T-helper 2 cell treated with Interferon-gamma antibody and Interleukin-4, amounts not matched to agents 5 μg/mL and 100 μg/mL, for 36 hours (primary cell): ENCODE data around the gene ATRNL1.
"Not testable (repeated sequence)": the region's sequence is repeated elsewhere in the genome, so short reads cannot be mapped to it uniquely, and the experiment has no call there.

Experiments
- DNase-seq: peaks from one replicate; pipeline ENCODE4 v3.0.0; 2021; ENCODE audit warnings: low spot score
- H3K27ac Mint-ChIP-seq: one replicate; pipeline ENCODE4 v1.8.0; 2021; ENCODE audit warnings: mild to moderate bottlenecking, mixed read lengths
- H3K27me3 Mint-ChIP-seq: one replicate; pipeline ENCODE4 v1.8.0; 2021; ENCODE audit warnings: low read depth, mixed read lengths
- H3K36me3 Mint-ChIP-seq: one replicate; pipeline ENCODE4 v1.8.0; 2021; ENCODE audit warnings: low read depth, mixed read lengths
- H3K4me1 Mint-ChIP-seq: one replicate; pipeline ENCODE4 v1.8.0; 2021; ENCODE audit warnings: low read depth, mixed read lengths
- H3K4me3 Mint-ChIP-seq: one replicate; pipeline ENCODE4 v1.8.0; 2022; ENCODE audit warnings: mild to moderate bottlenecking, moderate library complexity, mixed read lengths
- H3K9me3 Mint-ChIP-seq: one replicate; pipeline ENCODE4 v1.8.0; 2021; ENCODE audit warnings: mixed read lengths

Gene ATRNL1

DNA sequence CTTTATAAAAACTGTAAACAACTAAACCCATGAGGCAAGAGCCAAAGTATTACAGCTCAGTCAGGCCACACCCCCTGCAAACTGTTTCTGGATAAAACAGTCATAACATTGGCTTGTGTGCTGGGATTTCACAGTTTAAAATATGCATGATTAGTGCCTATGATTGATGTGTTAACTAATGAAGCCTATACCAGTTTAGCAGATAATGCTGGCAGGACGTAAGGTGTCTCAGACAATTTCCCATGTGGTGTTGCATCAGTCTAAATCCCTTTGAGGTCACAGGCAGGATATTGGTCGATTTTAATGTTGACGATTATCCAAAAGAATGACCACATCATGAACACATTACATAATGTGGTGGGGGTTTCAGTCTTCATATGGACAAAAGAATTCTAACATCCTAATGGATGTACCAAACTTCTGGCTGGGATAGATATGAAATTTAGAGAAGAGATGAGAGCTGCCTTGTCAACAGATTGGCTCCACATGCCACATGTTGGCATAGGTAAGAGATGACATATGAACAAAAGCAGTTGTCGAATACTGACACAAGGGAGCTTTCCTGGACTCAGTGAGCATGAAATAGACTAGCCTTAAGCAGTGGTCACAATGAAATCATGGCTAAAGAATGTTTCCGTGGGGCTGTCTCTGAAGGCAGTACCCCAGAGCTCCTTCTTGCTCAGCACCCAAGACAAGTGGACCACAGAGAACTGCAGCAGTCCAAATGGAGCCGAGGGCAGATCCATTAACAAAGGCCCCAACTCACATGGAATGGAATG lies 734.3 kb downstream of the ATRNL1 start:
- Mint-ChIP-seq H3K4me1 (no peaks in the 10 kb centered on the region), H3K27me3 (no peaks in the 10 kb centered on the region), H3K27ac (no peak overlapping the region), H3K36me3 (no peaks in the 10 kb centered on the region), H3K4me3 (no peak overlapping the region), H3K9me3 (peaks cover 10% of the 10 kb centered on the region)
- no peak for DNase-seq

DNA sequence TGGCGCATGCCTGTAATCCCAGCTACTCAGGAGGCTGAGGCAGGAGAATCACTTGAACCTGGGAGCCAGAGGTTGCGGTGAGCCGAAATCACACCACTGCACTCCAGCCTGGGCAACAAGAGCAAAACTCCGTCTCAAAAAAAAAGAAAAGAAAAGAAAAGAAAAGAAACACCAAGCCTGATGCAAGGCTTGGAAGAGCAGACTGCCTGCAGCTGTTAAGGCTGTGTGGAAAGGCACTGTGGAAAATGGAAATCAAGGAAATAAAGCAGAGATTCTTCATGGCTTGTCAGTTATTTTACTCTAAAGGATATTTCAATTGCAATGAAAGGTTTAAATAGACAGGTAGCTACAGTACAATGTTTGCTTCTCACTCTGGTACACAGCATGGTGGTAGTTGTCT lies 735.0 kb downstream of the ATRNL1 start:
- not testable (repeated sequence) for DNase-seq, H3K9me3 Mint-ChIP-seq, H3K36me3 Mint-ChIP-seq, H3K4me1 Mint-ChIP-seq, H3K27me3 Mint-ChIP-seq, H3K27ac Mint-ChIP-seq, H3K4me3 Mint-ChIP-seq

DNA sequence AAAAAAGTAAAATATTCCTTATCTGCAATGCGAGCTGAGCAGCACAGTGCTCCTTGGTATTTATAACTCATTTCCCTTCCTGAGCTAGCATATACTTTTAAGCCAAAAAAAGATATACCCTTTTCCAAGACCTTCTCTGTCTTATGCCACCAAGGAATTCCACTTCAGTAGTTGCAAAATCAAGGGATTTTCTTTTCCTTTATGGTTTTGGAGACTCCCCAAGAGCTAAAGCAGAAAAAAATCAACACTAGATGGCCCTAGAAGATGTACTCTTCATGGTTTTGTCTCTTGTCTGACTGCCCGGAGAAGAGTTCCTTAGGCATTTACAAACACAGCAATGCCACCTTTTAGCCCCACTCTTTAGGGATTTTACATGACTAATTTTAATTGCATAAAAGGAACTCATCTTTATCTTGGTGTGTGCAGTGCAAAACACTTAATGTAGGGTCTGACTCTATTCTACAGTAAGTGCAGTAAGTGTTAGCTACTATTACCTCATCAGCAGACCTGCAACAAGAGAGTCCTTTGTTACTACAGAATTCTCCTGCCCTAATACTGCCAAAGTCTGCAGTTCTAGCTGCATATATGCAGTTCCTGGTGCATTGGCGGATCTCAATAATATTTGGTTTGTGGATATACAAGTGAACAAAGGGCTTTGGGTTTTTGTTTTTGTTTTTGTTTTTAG lies 736.5 kb downstream of the ATRNL1 start:
- Mint-ChIP-seq H3K27ac (no peak overlapping the region), H3K4me3 (no peak overlapping the region), H3K36me3 (no peaks in the 10 kb centered on the region), H3K9me3 (peaks cover 9% of the 10 kb centered on the region), H3K27me3 (no peaks in the 10 kb centered on the region), H3K4me1 (no peaks in the 10 kb centered on the region)
- no peak for DNase-seq

DNA sequence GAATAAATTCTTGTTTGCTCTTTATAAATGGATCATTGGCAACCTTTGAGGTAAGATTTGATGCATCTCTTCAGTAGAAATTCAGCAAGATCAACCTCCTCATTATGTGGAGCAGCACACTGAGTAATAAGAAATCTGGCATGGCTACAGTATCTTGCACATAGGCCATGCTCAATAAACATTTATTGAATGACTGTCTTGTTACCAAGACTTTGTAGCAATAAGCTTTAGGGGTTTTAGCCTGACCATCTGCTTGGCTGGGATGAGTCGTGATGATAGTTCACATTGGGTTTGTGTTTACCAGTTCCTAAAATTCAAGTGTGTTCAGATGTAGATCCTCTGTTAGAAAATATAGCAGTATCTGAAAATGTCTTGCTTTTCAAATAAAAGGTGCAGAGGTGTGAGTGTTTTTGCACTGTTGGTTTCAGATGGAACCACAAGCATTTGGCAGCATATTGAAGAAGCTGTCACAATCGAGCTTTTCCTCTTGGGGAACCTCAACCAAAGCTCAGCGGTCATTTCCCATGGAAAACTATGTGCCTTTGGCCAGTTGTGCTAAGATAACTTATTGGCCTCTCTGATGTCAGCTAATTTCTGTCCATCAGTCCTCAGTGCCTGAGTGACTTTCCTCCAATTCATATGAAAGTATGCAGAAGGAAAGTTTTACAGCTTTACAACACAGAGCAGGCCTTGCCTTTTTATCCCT lies 737.3 kb downstream of the ATRNL1 start:
- Mint-ChIP-seq H3K4me1 (no peaks in the 10 kb centered on the region), H3K27ac (no peak overlapping the region), H3K27me3 (no peaks in the 10 kb centered on the region), H3K4me3 (no peak overlapping the region), H3K9me3 (peaks cover 7% of the 10 kb centered on the region), H3K36me3 (no peaks in the 10 kb centered on the region)
- DNase-seq: no peak

DNA sequence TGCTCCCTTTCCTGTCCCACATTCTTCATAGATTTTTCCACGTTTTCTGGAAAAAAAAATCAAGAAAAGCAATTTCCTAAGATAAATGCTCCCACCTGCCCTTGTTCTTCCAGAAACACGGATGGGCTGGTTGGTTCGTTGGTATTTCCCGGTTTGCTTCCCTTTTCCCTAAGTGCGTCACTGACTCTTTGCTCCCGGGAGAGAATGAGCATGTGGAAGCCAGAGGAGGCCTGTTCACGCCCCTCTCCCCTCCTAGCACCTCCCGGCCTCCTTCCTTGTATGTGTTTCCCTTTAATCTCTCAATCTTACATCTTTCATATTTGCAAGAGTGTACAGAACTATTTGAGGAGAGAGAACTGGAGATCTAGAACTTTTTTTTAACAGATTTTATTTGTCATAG lies 737.9 kb downstream of the ATRNL1 start:
- H3K36me3 Mint-ChIP-seq: no peaks in the 10 kb centered on the region
- H3K27me3 Mint-ChIP-seq: no peaks in the 10 kb centered on the region
- H3K4me1 Mint-ChIP-seq: no peaks in the 10 kb centered on the region
- H3K4me3 Mint-ChIP-seq: no peak overlapping the region
- H3K27ac Mint-ChIP-seq: no peak overlapping the region
- no peak for DNase-seq
- peaks cover 4% of the 10 kb centered on the region for H3K9me3 Mint-ChIP-seq

DNA sequence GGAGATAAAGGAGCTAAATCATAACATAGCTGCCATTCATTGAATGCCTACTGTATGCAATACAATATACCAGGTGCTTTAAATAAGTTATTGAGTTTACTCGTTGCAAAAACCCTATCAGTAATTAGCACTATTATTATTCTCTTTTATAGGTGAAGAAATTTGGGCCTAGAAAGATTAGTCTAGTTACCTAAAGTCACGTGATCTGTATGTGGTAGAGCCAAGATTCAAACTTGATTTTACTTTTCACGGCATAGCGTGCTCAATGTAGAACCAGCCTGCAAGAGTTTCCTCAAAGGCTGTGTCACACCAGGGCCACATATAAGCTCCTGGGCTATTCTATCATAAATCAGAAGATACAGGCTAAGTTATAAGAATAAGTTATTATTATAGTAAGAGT lies 740.0 kb downstream of the ATRNL1 start:
- H3K4me1 Mint-ChIP-seq: no peaks in the 10 kb centered on the region
- no peak overlapping the region for H3K4me3 Mint-ChIP-seq
- DNase-seq: no peak
- no peak overlapping the region for H3K27ac Mint-ChIP-seq
- no peaks in the 10 kb centered on the region for H3K36me3 Mint-ChIP-seq
- no peaks in the 10 kb centered on the region for H3K27me3 Mint-ChIP-seq
- H3K9me3 Mint-ChIP-seq: no peaks in the 10 kb centered on the region

DNA sequence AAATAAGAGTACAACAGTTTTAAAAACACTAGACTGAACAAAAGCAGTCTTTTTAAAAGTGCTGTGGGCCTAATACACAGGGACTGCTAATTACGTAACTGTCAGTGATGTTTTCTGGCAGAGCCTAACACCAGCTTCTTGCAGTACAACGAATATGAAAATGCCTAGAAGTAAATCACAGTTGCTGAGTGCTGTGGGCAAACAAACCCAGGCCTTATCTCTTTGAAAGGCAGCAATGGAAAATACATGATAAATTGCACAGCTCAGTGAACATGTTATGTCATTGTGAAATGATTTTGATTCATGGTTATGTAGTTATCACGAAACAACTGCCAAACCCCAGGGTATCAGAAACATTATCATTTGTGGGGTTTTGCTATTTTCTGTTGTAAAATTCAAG lies 751.4 kb downstream of the ATRNL1 start:
- no peaks in the 10 kb centered on the region for H3K9me3 Mint-ChIP-seq
- H3K4me1 Mint-ChIP-seq: no peaks in the 10 kb centered on the region
- DNase-seq: no peak
- H3K36me3 Mint-ChIP-seq: no peaks in the 10 kb centered on the region
- no peaks in the 10 kb centered on the region for H3K27me3 Mint-ChIP-seq
- H3K4me3 Mint-ChIP-seq: no peak overlapping the region
- H3K27ac Mint-ChIP-seq: no peak overlapping the region

DNA sequence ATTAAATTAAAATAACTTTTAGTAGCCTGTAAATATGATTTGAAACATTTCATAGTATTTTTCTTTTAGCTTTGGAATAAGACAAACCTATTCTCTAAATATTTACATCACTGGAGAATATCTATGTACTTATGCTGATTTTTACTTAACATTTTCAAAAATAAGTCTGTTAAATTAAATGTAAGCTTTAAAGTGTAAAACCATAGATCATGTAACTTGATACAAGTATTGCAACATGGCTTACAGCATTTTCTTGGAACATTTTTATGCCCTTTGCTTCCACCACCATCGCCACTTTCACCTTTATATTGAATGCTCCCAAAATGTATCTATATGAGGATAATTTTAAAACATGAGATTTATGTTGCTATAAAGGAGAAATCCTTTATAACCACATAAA lies 752.8 kb downstream of the ATRNL1 start:
- H3K9me3 Mint-ChIP-seq: no peaks in the 10 kb centered on the region
- H3K4me3 Mint-ChIP-seq: no peak overlapping the region
- H3K27me3 Mint-ChIP-seq: no peaks in the 10 kb centered on the region
- no peaks in the 10 kb centered on the region for H3K36me3 Mint-ChIP-seq
- DNase-seq: no peak
- no peak overlapping the region for H3K27ac Mint-ChIP-seq
- H3K4me1 Mint-ChIP-seq: no peaks in the 10 kb centered on the region

DNA sequence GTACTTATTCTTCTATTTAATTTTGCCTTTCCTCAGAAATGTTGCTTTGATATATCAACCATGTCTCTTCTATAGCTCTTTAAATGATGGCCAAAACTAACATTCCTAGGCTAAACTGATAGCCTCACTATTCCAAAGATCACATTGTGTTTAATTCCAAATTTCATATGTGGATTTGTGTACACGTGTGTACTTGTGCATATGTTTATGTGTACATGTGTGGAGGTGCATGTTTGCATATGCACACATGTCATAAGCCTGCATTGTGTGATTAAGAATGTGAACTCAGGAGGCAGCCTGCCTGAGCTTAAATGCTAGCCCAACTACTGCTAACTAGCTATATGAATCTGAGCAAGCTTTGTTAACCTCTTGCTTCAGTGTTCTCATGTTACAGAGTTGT lies 753.4 kb downstream of the ATRNL1 start:
- no peak overlapping the region for H3K4me3 Mint-ChIP-seq
- no peaks in the 10 kb centered on the region for H3K9me3 Mint-ChIP-seq
- H3K27ac Mint-ChIP-seq: no peak overlapping the region
- H3K27me3 Mint-ChIP-seq: no peaks in the 10 kb centered on the region
- H3K4me1 Mint-ChIP-seq: no peaks in the 10 kb centered on the region
- H3K36me3 Mint-ChIP-seq: no peaks in the 10 kb centered on the region
- DNase-seq: no peak

DNA sequence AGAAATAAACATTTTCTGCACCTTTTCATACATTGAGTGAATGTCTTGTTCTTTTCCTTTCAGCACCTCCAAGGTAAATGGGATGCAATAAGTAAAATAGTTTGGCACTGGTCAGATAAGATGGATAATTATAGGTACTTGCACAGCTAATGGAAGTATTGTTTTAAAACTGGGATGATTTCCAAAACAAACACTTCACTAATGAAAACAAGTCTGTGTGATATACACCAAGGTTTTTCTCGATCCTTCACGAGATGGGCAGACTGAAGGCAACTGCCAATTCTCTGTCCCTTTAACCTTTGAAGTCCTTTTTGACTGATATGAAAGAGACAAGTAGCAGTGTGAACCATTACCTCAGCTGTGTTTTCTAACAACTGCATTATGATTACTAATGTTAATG lies 756.0 kb downstream of the ATRNL1 start:
- no peak overlapping the region for H3K4me3 Mint-ChIP-seq
- no peaks in the 10 kb centered on the region for H3K4me1 Mint-ChIP-seq
- no peaks in the 10 kb centered on the region for H3K9me3 Mint-ChIP-seq
- H3K36me3 Mint-ChIP-seq: no peaks in the 10 kb centered on the region
- no peaks in the 10 kb centered on the region for H3K27me3 Mint-ChIP-seq
- H3K27ac Mint-ChIP-seq: no peak overlapping the region
- no peak for DNase-seq

DNA sequence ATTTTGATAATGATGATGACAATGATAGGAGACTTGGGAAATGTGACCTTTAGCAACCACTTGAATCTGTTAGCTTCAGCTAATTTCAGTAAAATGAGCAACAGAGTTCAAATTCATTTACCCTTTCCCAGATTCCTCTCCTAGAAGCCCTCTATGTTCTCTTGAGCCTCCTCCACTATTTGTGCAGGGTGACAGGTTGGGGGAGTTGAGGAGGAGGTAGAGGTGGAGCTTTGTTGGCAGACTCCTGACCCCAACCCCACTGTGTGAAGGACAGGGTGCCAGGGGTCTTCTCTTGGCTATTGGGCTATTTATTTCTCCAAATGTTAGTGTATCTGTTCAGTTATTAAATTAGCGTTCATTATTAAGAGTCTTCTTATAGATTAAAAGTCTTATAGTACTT lies 757.5 kb downstream of the ATRNL1 start:
- H3K27ac Mint-ChIP-seq: no peak overlapping the region
- no peak overlapping the region for H3K4me3 Mint-ChIP-seq
- H3K36me3 Mint-ChIP-seq: no peaks in the 10 kb centered on the region
- no peak for DNase-seq
- no peaks in the 10 kb centered on the region for H3K27me3 Mint-ChIP-seq
- H3K4me1 Mint-ChIP-seq: no peaks in the 10 kb centered on the region
- no peaks in the 10 kb centered on the region for H3K9me3 Mint-ChIP-seq

DNA sequence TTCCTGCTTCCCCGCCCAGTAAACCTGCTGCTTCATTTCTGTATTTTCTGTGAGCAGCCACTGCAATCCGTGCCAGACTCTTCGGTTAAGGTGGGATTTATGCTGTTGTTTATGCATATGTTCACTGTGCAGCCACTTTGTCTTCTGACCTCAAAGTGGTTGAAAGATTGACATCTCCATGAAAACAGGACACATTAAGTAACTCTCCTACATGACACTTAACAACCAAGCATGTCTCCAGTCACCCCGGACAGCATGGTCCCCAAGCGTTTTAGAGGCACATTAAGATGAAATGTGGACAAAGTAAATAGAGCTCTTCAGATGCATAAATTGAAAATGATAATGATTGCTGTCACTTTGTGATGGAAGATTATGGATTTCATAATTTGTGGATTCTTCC lies 758.5 kb downstream of the ATRNL1 start:
- Mint-ChIP-seq H3K4me3 (no peak overlapping the region), H3K27me3 (no peaks in the 10 kb centered on the region), H3K4me1 (no peaks in the 10 kb centered on the region), H3K9me3 (no peaks in the 10 kb centered on the region), H3K36me3 (no peaks in the 10 kb centered on the region), H3K27ac (no peak overlapping the region)
- no peak for DNase-seq

DNA sequence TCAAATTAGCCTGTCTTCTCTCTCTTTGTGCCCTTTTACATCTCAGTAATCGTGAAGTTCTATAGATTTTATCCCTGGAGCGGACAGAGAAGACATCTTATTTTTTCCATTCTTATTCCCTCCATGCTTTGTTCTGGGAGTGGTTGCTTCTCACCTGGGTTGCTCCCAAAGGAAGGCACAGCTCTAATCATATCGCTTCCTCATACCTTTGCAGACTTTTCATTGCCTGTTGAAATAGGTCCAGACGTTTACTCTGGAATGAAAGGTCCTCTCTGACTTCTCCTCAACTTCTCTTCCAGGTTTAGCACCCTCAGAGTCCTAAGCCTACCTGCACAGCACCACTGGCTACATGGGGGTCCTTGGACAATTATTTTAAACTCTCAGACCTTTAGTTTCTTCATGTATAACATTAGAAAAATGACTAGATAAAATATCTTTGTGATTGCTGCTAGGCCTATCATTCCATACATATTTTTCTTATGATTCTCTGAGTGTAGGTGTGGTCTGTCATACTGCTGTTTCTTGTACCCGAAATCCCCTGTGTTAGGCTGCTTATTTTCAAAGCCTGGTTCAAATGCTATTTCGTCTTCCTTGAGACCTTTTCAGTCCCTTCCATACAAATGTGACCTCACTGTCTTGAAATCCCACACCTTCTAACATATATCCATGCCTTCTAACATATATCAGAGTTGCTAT lies 761.7 kb downstream of the ATRNL1 start:
- no peaks in the 10 kb centered on the region for H3K4me1 Mint-ChIP-seq
- no peak for DNase-seq
- H3K27ac Mint-ChIP-seq: no peak overlapping the region
- H3K36me3 Mint-ChIP-seq: no peaks in the 10 kb centered on the region
- no peaks in the 10 kb centered on the region for H3K9me3 Mint-ChIP-seq
- H3K4me3 Mint-ChIP-seq: no peak overlapping the region
- H3K27me3 Mint-ChIP-seq: no peaks in the 10 kb centered on the region

DNA sequence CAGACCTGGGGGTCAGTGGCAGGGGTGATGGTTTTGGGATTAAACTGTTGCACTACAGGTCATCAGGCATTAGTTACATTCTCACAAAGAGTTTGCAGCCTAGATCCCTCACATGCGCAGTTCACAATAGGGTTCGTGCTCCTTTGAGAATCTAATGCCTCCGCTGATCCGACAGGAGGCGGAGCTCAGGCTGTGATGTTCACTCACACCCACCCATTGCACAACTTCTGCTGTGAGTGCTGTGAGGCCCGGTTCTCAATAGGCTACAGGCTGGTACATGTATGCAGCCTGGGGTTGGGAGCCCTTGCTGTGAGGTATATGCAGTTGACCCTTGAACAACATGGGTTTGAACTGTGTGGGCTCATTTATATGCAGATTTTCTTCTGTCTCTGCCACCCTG lies 763.4 kb downstream of the ATRNL1 start:
- H3K9me3 Mint-ChIP-seq: no peaks in the 10 kb centered on the region
- H3K4me3 Mint-ChIP-seq: no peak overlapping the region
- H3K27ac Mint-ChIP-seq: no peak overlapping the region
- DNase-seq: no peak
- H3K36me3 Mint-ChIP-seq: no peaks in the 10 kb centered on the region
- no peaks in the 10 kb centered on the region for H3K4me1 Mint-ChIP-seq
- H3K27me3 Mint-ChIP-seq: no peaks in the 10 kb centered on the region
